ENCODE data around the gene LCTL.
"Not testable (repeated sequence)": the region's sequence is repeated elsewhere in the genome, so short reads cannot be mapped to it uniquely, and the experiment has no call there.

The LCTL gene

DNA sequence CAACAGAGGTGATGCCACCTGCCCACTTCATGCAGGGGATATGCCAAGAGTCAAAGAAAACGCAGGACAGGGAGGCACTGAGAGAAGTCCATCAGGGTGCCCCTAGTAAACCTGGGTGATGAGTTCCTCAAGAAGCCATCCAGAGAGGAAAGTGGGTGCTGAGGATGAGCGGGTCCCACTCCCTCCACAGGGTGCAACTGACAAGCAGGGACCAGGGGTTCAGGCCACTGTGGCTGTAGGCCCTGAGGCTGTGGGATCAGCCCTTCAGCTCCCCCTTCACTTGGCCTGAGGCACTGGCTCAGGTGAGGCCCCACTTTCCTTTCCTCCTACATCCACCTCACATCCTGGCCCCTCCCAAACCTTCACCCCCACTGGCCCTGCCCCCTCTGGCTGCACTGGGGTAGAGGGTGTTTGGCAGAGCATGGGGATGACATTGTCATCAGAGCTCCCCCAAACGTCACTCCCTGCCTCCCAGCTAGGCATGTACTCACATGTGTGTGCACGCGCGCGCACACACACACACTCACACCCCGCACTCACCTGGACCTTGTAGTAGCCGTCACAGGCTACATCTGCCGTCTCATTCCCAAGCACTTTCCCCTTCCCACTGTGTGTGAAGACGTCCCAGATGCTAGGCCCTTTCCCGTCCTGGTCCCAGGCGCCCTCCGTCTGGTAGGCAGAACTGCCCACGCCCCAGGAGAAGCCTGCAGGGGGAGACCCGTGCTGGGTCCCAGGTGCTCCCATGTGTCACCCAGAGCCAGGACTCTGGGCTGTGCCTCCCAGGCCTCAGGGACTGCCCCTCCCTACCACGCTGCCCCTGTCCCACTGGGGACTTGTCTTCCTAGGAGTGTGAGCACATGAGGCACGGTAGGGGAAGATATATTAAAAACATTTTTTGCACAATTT lies 1.4 kb downstream of the LCTL start:
- DNase-seq = no peak

DNA sequence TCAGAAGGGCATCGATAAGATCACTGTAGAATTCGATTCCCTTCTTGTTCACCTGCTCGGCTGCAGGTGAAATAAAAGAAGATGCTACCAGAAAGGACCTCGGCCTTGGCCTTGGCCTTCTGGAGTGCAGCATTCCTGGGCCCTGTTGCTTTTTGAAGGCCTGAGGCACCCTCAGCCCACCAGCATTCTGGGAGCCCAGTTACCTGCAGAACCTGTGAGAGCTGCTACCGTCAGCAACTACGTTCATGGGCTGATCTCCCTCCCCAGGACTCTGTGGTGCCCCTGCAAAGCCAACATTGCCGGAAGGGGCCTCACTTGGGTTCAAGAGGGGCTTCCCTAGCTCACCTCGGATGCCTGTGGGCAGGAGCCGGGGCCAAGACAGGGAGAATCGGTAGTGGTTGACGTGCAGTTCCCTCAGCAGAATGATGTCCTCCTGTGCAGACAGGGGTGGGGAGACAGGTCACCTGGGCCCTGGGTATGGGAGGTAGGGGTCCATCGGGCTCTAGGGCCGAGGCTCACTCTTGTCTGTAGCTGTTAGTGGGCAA lies 2.2 kb downstream of the LCTL start:
- DNase-seq = no peak

DNA sequence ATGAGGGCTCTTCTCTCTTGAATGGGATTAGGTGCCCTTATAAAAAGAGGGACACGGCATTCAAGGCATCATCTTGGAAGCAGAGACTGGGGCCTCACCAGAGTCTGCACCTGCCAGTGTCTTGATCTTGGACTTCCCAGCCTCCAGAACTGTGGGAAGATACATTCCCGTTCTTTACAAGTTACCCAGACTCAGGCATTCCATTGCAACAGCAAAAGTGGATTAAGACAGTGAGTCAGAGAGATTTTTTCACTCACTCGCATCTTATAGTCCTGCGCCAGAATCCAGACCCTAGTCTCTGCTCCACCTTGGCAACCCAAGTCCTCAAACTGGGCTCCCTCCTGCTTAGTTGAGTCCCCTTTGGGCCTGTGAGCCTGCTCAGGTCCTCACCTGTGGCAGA lies 2.7 kb downstream of the LCTL start:
- no peak for DNase-seq

DNA sequence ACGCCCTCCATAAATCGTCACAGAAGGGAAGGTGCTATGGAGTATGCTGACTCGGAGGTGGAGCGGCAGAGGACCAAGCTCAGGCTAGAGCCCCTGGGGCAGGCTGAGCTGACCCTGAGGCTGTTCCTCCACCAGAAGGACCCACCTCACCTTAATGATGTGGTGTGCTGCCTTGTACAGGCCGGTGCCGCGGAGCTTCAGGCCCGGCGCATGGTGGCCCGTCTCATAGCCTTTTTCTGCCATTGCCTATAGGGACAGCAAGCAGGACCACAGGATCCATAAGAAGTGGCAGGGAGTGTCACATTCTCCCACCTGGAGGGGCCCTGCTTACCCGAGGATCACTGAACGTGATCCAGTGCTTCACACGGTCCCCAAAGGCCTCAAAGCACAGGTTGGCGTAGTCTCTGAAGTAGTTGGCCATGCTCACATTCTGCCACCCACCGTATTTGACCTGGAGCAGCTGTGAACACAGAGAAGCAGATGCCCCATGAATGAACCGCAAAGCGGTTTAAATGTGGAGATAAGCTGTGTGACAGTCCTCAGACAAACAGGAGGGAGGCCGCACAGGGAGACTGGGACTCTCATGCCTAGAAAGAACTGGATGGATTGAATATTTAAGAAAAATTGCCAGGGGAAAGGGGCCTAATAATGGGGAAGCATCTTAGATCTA lies 4.8 kb downstream of the LCTL start:
- no peak for DNase-seq

DNA sequence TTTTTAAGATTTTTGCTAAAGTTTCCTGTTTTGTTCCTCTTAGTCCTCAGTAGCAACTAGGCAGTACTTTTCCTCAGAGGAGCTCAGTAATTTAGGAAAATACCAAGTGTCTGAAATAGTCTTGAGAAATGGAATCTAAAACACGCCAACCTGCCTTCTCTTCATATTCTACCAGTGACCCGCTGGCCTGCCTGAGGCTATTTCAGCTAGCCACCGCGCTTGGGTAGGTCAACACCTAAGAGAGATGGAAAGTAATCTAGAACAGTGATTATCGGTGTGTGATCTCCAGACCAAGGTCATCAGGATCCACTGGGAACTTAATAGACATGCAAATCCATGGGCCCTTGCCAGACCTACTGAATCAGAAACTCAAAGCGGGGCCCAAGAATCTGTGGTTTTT lies 7.5 kb downstream of the LCTL start:
- no peak for DNase-seq

DNA sequence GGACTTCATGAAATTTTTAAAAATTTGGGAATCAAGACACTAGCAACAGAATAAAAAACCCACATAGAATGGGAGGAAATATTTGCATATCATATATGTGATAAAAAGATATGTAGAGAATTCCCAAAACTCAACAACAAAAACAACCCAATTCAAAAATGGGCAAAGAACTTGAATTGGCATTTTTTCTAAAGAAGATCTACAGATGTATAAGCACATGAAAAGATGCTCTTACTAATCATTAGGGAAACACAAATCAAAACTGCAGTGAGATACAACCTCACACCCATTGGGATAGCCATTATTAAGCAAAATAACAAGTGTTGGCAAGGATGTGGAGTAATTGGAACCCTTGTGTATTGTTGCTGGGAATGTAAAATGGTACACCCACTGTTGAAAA lies 10.1 kb downstream of the LCTL start:
- DNase-seq = no peak

DNA sequence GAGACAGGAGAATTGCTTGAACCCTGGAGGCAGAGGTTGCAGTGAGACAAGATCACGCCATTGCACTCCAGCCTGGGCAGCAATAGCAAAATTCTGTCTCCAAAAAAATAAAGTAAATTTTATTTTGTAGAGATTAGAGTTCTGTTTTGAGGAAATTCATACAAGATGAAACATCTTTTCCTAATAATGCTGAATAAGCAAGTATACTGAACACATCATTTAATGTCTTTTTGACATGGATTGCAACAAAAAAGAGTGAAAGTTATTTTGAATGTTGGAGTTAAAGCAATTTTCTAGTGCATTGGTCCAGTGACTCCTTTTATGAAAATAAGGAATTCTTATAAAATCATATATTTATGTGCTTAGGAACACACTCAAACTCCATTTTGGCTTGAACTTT lies 20.5 kb downstream of the LCTL start:
- DNase-seq = no peak

DNA sequence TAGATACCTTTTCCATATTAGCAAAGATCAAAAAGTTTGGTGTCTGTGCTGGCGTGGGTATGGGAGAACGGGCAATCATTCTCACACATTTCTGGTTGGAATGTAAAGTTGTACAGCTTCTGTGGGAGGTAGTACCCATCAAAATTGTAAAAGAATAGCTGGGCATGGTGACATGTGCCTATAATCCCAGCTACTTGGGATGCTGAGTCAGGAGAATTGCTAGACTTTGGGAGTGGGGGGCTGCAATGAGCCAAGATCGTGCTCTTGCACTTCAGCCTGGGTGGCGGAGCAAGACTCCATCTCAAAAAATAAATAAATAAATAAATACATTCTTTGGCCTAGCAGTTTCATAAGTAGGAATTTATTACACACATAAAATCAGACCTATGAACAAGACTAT lies 22.9 kb downstream of the LCTL start:
- no peak for DNase-seq

DNA sequence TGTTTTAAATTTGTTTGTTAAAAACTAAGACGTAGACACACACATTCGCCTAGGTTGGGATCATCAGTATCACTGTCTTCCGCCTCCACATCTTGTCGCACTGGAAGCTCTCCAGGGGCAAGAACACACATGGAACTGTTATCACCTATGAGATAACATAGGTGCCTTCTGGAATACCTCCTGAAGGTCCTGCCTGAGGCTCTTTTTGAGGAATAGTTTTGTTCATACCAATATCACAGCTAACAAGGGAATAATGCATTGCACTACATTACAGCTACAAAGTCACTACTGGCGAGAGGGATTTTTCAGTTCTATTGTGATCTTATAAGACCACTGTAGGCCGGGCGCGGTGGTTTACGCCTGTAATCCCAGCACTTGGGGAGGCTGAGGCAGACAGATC lies 30.7 kb downstream of the LCTL start:
- DNase-seq = no peak

DNA sequence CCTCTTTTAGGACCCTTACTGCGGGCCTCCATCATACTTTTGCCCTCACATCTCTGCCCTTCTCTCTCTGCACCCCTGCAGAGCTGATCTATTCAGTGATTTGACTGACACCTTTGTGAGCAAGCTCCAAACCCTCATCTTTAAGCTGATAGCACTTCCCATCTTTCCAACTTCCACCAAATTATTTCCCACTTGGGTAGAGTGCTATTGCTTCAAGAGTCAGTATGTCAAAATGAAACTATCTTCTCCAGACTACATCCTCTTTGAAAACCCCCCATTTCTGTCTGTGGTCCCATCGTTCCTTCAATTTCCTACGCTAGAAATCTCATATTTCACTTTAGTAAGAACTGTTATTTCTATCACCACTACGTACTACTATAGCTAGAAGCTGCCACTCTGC lies 41.0 kb downstream of the LCTL start:
- DNase-seq = no peak

DNA sequence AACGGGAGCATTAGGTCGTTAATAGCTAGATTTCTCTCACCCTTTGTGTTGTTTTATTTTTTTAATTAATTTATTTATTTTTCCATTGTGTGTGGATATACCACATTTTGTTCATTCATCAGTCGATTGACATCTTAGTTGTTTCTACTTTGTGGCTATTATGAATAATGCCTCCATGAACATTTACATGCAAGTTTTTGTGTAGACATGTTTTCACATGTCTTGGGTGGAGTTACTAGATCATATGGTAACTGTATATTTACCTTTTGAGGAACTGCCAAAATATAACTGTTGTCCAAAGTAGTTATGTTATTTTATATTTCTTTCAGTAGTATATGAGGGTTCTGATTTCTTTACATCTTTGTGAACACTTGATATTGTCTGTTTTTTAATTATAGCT lies 41.9 kb downstream of the LCTL start:
- no peak for DNase-seq

DNA sequence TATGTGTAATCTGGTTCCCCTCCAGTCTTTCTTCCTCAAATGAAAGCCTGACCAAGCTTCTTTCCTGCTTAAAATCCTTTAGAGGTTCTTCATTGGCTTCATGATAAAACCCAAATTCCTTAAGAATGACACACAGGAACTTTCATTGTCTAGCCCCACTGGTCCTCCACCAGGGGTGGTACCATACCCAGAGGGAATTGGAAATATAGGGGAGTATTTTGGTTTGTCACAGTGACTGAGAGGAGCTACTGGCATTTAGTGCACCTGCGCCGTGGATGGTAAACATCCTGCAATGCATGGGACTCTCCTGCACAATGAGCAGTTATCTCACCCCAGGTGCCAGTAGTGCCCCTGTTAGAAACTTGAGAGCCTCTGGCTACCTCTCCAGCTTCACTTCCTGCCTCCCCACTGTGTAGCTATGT lies 49.9 kb downstream of the LCTL start:
- no peak for DNase-seq

DNA sequence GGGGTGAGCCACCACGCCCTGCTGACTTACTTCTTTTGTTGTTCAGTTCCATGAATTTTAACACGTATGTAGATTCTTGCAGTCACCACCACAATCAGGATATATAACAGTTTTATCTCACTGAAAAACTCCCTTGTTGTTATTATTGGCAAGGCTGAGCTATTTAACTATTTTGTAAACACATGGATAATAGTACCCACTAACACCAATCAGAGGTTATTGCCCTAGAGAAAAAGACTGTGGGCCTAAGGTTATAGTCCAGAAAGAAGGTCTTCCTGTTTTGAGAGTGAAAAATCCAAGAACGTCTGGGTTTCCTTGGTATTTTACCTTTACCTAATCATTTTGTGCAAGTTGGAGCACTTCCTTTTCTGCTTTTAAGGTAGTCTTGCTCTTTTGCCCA lies 51.2 kb downstream of the LCTL start:
- no peak for DNase-seq

DNA sequence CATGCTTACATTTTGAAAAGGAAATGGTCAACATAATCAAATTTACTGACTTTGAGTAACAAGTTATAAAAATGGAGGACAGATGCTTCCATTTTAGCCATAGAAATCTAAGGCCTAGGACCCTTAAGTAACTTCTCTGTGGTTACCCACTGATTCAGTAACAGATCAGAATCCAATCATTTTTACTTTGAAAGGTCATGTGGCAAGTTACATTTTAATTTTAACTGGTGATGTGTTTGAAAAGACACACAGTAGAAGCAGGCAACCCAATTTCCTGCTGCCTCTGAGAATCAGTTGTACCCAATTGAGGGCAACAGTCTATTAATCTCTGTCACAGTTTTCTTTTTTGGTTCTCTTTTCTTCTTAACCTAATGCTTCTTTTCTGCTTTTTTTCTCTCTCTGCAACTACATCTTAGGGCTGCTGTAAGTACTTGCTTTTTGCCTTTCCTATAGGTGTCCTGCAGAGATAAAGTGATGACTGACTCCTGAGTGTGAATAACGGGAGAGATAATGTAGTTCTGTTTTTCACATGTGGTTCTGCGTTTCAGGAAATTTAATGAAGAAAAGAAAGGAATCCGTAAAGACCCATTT lies 57.4 kb downstream of the LCTL start:
- DNase-seq = no peak

DNA sequence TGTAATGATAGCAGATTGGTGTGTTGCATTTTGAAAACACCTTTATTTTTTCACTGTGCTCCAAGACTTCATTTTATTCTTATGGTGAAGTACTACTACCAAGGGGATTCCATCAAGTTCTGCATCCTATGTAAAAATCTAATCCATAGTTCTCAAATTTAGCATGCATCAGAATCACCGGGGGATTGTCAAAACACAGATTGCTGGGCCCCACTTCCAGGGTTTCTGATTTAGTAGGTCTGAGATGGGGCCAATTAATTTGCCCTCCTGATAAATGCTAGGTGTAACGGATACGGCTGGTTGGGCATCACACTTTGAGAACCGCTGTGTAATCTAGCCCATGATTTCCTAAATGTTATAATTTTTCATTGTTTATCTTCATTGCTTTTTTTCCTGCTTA lies 60.0 kb downstream of the LCTL start:
- no peak for DNase-seq

DNA sequence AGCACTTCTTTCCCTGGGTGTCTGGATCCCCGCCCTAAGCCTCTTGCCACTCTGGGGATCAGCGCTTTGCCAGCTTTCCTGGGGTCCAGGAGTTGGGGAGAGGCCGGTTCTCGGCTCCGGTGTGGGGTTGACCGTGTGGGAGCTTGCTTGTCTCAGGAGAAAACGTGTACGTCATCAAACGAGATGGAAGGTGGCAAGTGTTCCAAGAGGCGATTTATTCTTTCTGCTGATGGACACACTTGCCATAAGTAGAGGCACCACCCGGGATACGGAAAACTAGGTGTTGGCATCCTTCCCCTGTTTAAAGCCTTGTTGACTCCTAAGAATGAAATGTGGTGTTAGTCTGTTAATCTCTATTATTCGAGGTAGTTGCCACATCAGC lies 60.4 kb downstream of the LCTL start:
- no peak for DNase-seq

DNA sequence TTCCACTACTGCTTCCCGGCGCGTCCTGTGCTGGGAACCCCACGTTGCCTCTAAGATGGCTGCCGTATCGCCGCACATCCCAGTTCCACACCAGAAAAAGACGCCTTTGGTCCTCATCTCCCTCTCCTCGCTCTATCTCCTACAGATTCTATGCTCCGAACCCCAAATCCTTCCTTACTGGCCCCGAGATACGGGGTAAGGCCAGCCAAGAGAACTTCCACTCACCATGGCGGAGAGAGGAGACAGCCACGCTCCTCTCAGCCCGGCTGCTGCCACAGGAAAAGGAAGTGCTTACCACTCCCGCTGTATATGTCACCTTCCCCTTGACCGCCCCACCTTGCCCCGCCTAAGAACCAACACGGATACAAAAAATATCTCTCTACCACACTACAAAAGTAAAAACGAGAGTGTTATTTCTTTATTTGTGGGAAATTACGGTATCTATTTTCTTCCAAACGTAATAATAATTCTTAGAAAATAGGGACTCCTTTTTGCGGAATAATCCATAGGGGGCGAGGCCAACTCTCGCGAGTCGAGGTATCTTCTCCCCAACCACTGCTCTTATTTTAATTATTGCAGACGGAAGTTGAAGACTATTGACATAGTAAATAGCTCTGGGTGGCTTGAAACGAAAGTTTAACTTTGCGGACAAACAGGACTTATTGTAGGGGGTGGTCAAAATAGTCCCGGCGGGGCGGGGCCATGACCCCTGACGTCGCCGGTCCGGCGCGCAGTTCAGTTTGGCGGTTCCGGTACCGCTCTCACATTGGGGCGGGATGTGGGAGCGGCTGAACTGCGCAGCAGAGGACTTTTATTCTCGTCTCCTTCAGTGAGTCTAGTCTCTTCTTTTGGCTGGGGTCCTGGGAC lies 61.0 kb downstream of the LCTL start, which contains the start of the genes RPL4 and ZWILCH:
Gene RPL4 (minus strand): TSS at position 293 of the 867 bp plus-strand sequence. CDS start 65 bp downstream, at position 228.
Gene ZWILCH (plus strand): TSS at position 764 of the 867 bp plus-strand sequence. CDS start 13 bp downstream, at position 777.
- peak; percentile 90 for DNase-seq

DNA sequence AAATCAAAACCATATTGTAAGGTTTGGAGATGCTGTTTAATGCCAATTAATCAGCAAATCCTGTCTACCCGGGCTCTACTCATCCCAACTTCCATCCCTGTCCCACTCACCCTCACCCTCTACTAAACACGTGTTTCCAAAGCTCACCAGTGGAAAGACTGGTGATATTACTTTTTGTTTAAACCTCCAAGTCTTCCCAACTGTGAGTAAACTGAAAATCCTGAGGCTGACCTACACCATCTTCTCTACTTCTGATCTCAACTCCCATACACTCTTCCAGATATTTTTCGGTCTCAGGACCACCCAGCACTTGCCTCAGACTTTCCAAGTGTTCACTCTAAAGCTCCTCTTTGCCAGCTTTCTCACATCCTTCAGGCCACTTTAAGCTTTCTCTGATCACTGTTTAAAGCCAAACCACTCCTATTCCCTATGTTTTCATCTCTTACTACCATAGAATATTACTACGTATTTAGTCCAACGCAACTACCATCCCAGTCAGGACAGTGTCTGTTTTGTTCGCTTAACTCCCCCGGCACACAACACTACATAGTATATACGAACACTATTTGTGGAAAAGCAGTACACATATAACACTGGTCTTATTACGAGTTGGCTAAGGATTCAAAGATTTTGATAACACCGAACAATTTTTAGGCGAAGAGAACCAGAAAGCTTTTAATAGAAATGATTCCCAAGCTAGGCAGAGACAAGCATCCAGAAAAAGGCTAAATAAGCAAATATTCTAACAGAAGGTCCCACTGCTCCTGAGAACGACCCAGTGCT lies 61.8 kb downstream of the LCTL start:
- DNase-seq = peak; percentile 24

DNA sequence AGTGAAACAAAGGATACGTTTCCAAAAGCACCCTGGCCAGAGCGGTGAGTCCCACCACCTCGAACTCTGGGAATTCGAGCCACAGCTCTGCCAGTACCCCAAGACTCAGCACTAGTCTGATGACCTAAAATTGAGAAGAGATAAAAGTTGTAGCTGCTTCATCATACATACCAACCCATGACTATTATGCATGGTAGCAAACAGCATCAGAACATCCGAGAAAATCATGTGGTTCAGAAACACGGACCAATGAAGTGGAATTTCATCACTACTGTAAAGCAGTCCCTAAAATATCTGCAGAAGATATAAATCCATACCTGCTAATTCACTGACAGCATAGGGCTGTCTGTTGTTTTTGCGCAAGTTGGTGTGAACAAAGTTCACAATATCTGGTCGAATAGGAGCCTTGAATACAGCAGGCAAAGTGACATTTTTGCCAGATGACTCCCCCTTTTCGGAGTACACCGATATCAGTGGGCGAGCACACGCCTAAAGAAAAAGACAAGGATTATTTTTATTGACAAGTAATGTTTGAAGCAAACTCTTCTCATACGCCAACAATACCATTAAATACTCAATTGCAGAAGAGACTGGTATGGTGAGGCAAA lies 62.7 kb downstream of the LCTL start:
- peak; percentile 20 for DNase-seq

DNA sequence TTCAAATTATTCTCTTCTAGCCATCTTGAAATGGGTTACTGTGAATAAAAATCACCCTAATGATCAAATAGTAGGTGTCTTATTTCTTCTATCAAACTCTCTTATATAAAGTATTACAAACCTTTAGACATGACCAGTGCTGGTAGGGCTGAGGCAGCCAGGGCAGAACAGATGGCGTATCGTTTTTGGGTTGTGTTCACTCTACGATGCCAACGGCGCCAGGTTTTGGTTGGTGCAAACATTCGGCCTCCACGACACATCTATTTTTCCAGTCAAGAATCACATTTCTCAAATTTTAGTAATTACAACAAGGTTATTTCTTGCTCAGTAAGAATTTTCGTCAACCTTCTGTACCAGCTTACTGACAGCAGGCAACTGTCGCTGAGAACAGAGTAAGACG lies 63.3 kb downstream of the LCTL start:
- no peak for DNase-seq

DNA sequence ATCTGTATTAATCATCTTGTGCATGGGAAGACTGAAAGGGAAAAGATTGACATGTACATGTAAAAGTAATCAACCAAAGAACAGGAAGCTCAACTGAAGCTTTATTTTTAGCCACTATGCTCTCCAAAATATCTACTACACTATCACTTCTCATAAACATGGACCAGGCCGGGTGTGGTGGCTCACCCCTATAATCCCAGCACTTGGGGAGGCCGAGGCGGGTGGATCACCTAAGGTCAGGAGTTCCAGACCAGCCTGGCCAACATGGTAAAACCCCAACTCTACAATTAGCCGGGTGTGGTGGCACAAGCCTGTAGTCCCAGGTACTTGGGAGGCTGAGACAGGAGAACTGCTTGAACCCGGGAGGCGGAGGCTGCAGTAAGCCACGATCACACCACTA lies 65.5 kb downstream of the LCTL start:
- DNase-seq = not testable (repeated sequence)
